Measurements from ENCODE around the gene TMEM54.

TMEM54 gene

DNA sequence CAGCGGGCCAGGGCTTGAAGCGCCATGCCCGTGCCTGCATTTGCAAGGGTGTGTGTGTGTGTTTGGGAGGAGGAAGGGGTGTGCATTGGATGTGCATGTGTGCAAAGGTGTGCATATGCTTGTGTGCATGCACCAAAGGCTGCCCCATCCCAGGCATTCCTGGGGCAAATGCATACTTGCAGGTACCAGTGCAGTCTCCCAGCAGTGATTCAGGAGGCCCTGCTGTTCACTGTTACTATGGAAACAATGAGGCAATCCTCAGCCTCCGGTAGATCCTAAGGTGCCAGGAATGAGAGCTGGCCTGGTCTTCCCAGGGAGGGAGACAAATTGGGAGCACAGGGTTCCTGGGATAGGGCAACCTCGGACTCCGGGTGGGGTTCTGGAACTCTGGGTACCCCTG is 23.0 kb downstream of the TMEM54 start:
- DNase-seq, result no peak

DNA sequence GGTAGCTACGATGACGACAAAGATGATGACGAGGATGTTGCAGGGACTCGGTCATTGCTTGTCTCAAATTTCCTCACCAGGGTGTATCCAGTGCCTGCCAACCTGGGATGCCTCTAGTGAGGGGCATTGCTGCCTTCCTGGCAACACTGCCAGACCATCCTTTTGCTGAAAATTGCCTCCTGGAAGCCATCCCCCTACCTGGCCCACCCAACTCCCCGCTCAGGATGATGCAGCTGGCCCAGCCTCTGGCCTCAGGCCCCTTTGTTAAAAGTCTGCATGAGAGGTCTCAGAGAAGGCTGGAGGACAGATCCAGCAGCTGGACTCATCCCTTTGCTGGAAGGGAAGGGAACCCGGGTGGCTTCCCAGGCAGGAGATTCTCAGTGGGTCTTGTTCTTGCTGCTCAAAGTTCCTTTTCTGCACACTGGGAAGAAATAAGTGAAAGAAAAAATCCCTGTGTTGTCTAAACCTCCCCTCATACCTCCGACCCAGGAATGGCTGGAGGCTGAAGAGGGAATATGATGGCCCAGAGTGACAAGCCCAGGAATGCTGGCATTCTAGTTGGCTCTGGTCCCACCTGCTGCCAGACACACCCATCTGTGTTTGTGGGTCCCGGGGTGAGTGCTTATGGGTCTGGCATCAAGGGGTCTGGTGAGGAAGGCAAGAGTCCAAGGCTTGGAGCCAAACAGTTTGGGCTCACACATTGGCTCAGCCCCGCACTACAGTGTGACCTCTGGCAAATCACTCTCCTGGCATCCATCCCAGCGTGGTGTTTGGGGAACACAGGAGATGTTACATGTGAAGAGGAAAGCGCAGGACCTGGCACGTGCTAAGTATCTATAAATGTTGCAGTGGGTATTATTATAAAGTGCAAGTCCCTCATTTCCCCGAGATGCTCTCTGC is 23.7 kb downstream of the TMEM54 start:
- peak in 1 of 2 experiments; percentile 40 for DNase-seq

DNA sequence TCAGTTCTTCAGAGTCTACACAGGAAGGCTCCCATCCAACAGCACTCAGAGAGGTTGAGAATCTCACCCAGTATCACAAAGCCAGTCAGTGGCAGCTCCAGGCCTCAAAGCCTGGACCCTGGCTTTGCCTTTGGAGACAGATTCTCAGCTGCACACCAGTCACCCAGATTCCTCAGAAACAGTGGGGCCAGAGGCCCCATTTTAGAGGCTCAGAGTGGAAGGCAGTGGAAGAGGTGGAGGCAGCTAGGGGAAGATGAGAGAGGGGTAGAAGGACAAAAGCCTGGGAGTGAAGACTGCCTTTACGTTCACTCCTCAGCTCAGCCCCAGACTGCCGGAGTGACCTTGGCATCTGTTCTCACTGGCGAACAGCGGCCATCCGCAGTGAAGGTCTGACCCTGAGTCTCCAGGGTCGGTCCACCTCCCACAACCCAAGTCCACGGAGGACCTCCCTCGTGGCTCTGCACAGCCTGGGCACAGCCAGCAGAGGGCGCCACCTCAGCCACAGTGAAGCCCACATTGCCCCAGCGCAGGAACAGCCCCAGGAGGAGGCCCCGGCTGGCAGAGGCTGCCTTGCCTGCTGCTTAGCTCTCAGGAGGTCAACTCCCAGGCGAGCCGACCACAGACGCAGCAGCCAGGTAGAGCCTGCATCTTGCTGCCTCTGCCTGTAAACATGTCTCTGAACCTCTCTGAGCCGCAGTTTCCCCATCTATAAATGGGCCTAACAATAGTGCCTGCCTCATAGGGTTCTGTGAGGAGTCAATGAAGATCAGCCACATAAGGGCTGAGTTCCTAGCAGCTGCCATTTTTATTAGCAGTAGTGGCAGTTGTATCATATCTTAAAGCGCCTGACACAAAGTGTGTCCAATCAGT is 24.6 kb downstream of the TMEM54 start:
- DNase-seq, result peak in 1 of 2 experiments; percentile 12

DNA sequence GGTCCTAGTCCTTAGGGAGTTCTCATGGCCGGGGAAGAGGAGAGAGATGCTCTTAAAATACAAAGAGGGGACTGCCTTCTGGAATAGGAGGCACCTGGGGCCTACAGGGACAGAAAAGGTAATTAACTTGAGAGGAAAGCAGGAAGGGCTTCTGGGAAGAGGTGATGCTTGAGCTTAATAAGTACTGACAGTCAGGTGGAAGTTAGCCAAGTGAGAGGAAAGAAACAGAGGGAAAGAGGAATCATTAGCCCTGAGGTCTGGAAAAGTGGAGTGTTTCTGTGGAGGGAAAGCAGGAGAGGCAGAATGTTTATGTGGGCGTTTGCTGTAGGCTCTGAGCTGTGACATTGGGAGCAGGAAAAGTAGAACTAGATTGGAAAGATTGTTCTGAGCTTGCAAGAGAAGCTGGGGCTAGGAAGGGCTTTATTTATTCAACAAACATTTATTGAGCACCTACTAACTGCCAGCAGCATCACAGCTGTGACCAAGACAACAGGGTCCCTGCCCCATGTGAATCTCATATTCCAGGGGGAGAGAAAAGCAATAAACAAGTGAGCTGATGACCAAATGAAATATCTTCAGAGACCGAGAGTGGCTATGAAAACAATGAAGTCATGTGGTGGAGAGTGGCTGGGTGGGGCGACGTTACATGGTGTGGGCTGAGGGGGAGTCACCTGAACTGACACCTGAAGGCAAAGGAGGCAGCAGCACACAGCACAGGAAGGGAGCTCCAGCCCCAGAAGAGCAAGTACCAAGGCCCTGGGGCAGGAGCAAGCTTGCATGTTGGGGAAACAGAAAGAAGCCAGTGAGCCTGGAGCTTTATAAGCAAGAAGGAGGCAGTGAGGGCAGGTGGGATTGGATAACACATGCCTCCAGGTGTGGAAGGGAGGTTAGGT is 26.1 kb downstream of the TMEM54 start:
- DNase-seq, result no peak

DNA sequence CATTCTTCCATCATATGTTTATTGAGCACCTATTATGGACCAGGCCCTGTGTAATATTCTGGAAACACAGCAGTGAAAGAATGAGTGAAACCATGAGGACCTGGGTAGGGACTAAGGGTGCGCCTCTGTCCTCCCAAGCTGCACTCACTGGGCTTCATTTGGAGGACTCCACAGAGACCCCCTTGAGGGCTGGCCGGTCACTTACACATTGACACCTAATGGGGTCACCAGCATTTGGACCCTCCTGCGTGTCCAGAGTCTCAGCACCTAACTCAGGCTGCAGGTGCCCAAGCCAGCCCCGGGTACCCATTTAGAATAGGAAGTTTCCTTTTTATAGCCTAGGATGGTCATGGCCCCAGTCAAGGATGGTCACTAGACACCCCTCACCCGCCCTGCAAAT is 27.7 kb downstream of the TMEM54 start:
- DNase-seq, result no peak

DNA sequence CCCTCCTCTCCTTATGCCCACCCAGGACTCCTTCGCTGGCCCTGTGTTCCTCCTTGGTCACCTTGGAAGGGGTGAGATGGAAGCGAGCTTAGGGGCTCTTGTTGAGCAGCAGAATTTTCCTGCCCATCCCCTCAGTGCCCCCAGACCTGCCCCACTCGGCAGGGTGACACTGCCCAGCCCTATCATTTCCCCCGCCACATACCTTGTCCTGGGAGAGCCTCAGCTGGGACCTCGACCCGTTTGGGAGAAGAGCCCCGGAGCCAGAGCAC is 29.1 kb downstream of the TMEM54 start:
- no peak for DNase-seq

DNA sequence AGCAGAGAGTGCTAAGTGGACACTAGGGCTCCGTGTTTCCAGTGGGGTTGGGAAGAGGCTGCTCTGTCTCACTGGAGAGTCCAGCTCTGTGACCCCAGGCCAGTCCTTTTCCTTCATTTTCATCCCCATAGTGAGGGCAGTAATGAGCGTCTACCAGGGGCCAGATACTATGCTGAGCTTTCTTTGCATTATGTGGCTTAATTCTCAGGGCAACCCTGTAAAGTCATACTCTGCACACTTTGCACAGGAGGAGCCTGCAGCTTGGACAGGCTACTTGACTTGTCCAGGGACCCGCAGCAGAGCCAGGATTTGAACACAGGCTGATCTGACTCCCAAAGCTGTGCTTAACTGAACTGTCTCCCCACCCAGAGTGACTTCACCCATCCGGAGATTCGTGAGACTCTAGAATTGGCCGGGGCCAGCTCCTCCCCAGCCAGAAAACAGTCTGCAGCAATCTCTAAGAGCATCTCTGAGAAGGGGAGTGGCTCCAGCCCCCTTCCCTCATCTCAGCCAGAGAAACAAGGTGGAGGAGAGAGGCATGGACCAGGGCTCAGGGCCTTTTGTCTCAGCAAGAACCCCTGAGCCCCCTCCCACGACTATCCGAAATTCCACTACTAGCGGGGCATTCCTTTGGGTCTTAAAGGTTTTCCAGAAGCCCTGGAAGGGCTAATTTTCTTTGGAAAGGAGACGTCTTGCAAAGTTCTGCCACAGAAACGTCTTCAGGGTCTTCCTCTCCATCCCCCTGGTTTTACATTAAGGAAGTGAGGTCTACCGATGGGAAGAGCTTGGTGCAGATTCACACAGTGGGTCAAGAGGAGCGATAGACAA is 29.6 kb downstream of the TMEM54 start:
- no peak for DNase-seq

DNA sequence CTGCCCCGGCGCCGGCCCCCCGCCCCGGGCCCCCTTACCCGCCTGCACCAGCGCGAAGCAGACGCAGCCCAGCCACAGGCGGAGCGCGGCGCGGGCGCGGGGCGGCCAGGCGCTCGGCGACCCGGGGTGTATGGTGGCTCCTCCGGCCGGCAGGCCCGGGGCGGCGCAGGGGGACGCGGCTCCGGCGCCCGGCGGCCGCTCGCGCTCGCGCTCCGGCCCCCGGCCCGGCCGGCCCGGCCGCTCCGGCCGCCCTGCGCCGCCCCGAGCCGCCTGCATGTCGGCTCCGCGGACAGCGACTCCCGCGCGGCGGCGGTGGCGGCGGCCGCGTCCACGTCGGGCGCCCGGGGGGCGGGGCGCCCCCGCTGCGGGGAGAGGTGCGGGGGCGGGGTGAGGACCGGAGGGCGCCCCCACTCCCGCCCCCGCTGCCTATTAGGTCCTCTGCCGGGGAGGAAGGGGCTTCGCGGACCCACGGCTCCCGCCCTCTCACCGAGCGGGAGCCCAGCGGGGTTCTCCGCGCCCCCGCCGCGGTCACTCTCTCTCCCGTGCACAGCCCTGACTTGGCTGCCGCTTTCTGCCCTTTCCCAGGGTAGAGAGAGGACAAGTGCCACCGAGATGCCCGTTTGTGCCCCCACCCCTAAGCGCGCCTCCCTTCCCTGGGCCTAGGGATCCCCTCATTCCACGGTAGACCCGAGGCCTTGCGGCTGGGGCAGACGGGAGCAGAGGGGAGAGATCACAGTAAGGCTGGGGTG is 30.4 kb downstream of the TMEM54 start, which contains the start of gene FNDC5:
FNDC5 (minus strand) TSS at position 298 of the 749 bp plus-strand sequence.
- peak in 1 of 2 experiments; percentile 25 for DNase-seq

DNA sequence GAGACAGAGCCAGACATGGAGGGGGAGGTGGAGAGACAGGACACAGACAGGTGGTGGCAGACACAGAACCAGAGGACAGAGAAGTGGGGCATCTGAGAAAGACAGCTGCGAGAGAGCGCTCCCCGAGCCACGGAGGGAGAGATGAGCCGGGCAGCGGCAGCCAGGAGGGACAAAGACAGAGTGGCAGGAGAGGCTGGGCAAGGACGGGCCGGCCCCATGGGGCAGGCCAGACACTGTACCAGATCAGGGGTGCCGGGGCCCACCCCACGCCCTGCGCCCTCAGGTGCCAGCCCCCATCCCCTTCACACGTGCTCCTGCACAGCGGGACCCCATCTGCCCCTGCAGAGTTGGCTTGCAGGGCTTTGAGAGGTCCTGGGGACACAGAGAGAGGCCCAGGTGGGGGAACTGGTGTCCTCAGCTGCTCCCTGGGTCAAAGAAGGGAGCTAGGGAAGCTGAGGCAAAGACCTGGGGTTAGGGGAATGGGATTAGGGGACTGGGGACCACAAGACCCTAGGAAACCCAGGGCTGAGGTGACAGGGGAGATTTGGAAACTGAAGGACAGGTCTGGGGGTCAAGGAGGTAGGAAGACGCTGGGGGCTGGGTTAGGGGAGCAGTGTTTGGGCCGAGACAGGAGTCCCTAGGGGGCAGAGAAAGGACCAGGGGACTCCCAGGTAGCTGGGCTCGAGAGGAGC is 31.1 kb downstream of the TMEM54 start:
- DNase-seq, result no peak

DNA sequence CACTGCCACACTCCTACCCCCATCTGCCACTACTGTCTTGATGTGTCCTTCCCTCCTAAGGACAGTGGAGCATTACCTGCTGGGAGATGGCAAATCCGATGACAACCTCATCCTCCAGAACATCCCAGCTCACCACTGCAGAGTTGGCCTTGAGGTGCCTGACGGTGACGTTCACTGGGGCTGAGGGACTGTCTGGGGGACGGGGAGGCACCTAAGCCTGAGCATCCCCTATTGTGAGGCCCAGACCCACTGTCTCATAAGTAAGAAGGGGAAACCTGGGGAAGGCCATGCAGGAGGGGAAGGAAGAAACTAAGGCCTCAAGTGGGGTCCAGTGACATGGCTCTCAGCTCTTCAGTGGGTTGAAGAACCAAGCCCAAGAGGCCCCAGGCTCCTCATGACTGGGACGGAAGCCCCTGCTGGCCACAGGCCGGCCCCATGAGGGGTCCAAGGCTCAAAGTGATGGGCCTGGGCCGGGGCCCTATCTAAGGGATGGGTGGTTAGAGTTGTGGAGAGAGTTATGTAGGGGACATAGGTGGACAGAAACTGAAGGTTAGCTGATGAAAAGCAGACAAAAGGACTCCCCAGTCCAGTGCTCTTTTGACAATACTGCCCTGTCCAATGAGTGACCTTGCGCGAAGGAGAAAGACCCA is 32.3 kb downstream of the TMEM54 start:
- DNase-seq, result no peak

DNA sequence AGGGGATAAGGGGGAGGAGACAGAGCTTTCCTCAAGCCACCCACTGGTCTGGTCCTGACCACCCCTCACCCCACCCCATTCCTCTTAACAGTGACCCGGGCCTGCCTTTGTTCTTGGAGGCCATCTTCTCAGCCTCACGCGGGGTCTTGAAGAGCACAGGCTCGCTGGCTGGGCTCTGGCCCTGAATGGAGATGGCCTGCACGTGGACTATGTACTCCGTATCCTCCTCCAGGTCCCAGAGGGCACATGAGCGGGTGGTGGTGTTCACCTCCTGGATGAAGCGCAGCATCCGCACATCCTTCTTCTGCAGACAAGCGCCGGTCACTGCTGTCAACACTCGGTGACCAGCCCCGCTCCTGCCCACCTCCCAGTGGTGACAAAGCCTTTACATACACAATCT is 33.1 kb downstream of the TMEM54 start:
- DNase-seq, result no peak

DNA sequence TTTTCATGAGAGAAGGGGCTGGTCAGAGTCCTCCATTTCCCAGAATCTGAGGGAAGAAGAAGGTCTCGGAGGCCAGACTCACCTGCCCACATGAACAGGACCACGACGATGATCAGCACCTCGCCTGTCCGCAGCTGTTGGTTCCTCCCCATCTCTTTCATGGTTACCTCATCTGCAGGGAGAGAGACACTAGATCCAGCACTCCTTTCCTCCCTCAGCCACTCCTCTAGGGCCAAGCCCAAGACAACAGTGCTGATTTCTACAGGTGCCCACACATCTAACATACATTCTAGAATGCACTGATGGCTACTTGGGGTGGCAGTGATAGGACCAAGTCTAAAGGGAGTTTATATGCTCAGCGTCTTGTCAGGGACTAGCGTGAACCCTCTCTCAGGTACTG is 33.5 kb downstream of the TMEM54 start:
- no peak for DNase-seq

DNA sequence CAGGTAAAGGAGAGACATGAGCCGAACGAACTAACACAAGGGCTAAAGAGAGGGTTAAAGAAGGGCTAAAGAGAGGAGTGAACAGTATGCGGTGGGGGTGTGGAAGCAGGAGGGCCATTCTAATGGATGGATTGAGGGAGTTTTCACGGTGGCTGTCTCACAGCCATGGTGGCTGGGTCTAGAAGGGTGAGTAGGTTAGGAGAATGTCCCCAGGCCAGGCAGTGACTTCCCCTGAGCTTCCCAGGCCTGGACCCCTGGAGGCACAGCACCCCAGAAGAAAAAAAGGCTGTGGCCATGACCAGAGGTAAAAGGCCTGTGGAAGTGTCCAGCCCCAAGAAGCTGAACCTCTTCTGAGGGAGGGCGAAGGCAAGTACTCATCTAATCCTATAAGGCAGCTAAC is 34.0 kb downstream of the TMEM54 start:
- no peak for DNase-seq

DNA sequence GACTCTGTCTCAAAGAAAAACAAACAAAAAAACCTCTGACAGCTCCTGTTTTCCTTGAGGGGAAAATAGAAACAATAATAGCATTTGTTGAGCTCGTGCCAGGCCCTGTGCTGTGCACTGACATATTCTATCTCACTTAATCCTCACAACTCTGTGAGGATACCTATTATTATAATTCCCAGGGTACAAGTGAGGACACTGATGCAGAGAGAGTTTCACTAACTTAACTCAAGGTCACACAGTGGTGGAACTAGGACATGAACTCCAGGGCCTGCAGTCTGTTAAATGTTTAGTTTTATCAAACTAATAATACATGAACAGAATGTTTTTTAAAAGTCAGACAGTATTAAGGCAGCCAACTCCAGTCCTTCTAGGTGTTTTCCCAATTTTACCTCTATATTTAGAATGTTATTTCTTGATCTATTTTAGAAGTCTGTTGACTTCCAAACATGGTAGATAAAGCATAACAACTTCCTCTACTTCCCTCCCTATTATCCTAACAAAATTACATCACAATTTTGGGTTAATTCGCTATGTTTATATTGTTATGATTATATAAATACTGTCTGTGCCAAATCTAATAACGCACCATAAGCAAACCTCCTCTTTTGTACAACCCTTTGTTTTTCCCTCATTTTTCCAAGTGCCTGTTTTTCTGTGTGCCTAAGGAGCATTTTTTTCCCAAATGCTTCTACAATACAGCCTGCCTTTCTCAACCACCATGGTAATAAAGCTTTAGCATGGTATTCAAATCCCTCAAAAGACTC is 35.4 kb downstream of the TMEM54 start:
- DNase-seq, result no peak

DNA sequence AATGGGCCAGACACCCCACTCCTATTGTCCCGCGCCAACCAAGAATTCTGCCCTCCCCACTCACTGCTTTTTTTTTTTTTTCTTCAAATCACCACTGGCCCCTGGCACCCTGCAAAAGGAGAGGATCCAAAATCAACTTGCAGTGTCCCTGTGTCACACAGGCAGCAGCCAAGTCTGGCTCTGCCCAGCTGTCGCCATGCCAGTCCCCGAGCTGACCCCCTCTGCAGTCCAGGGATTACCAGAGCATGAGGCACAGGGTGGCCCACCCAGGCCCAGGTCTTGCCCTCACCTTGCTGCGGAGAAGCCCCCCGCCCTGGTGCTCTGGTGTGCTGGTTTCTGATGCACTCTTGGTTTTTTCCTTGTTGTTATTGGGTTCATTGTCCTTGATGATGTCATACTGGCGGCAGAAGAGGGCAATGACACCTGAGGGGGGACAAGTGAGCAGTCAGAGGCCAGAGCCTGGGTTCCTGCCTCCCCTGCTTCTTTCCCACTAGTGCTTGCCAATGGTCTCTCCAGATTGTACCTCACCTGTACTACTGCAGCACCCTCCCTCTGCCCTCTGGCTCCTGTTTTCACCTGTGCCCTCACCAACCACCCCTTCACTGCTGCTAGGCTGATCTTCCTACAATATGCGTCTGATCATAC is 36.7 kb downstream of the TMEM54 start:
- DNase-seq, result no peak

DNA sequence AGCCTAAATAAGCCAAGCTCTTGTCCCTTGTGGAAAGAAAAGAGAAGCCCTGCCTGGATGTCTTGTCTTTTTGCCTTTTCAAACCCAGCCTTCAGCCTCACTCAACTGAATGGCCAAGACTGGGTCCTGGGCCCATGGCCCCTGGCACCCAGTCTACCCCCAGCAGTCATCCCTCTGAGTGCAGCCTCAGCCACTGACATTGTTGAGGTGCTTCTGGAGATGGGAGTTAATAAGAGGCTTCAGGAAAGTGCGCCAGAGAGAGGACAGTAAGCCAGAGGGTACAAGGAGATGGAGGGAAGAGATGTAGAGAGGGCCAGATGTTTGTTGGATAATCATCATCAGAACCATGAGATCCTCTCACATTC is 37.3 kb downstream of the TMEM54 start:
- DNase-seq, result no peak

DNA sequence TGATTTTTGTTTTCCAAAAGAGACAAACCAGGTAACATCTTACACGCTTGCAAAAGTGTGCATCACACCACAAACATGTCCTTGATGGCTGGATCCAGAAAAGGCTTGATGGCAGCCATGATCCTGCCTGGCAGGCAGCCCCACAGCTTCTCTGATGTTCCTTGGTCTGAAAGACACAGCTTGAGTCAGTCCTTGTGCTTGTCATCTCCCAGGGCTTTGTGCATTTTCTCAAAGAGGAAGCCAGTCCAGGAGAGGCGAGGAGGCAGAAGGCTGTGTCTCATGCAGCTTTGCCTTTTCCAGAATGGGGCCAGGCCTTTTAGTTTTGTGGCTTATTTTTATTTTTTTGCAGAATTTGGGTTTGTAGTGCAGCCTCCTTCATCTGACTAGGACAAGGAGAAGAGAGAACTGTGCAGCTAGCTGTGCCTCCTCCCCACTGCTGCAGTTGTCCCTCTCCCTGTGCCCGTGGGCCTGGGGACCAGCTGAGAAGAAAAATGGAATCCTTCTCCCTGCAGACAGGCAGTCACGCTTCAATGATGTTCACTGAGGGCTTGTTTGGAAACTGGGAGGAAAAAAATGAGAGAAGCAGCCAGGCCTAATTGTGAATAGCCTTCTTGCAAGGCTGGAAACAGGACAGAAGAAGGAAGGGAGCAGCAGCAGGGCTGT is 37.8 kb downstream of the TMEM54 start:
- DNase-seq, result no peak

Data from NCI-H2081 (cell line).